ENCODE measurements around the gene PPP6R2.

Gene PPP6R2

GRCh38 chr22:50298266-50298637 is 44.9 kb upstream of the PPP6R2 start:
- no peak overlapping the region for H3K4me3 ChIP-seq (ENCODE audit: low read depth, low read length)
- in situ Hi-C loops (cut with HindIII; ENCODE audit: low sequenced_read_pairs) = no loop called here
- no peak for DNase-seq (ENCODE audit: low read depth, low spot score)
- no peak for TF ChIP-seq CTCF (IDR thresholded peaks at IDR 0.05; ENCODE audit: low read depth, low read length)

- in situ Hi-C loops (cut with HindIII; ENCODE audit: low sequenced_read_pairs) = no loop called here
- DNase-seq (ENCODE audit: low read depth, low spot score) = no peak
- no peak for TF ChIP-seq CTCF (IDR thresholded peaks at IDR 0.05; ENCODE audit: low read depth, low read length)
- H3K4me3 ChIP-seq (ENCODE audit: low read depth, low read length) = no peak overlapping the region
These were observed 44.0 kb upstream of the PPP6R2 start for GRCh38 chr22:50298937-50299784.

GRCh38 chr22:50299785-50300619 is 43.1 kb upstream of the PPP6R2 start:
- H3K4me3 ChIP-seq (ENCODE audit: low read depth, low read length) = no peak overlapping the region
- DNase-seq (ENCODE audit: low read depth, low spot score) = no peak
- no peak for TF ChIP-seq CTCF (IDR thresholded peaks at IDR 0.05; ENCODE audit: low read depth, low read length)
- in situ Hi-C loops (cut with HindIII; ENCODE audit: low sequenced_read_pairs) = no loop called here

GRCh38 chr22:50300620-50301257 is 42.4 kb upstream of the PPP6R2 start:
- no peak overlapping the region for H3K4me3 ChIP-seq (ENCODE audit: low read depth, low read length)
- in situ Hi-C loops (cut with HindIII; ENCODE audit: low sequenced_read_pairs) = no loop called here
- TF ChIP-seq CTCF (IDR thresholded peaks at IDR 0.05; ENCODE audit: low read depth, low read length) = no peak
- no peak for DNase-seq (ENCODE audit: low read depth, low spot score)

- in situ Hi-C loops (cut with HindIII; ENCODE audit: low sequenced_read_pairs) = no loop called here
- no peak overlapping the region for H3K4me3 ChIP-seq (ENCODE audit: low read depth, low read length)
- TF ChIP-seq CTCF (IDR thresholded peaks at IDR 0.05; ENCODE audit: low read depth, low read length) = no peak
- DNase-seq (ENCODE audit: low read depth, low spot score) = no peak
These were observed 41.5 kb upstream of the PPP6R2 start for GRCh38 chr22:50301581-50301991.

- no peak overlapping the region for H3K4me3 ChIP-seq (ENCODE audit: low read depth, low read length)
- DNase-seq (ENCODE audit: low read depth, low spot score) = no peak
- in situ Hi-C loops (cut with HindIII; ENCODE audit: low sequenced_read_pairs) = no loop called here
- no peak for TF ChIP-seq CTCF (IDR thresholded peaks at IDR 0.05; ENCODE audit: low read depth, low read length)
These were observed 41.0 kb upstream of the PPP6R2 start for GRCh38 chr22:50302041-50302541.
